ENCODE results near the gene PSMD13. TPM values are rescaled to one million over a fixed set of nuclear protein-coding genes. Genes with fewer than 3 reads are reported as not detected.

The PSMD13 gene
- total RNA-seq, 1 donor from 2014 or later: 268 TPM

GRCh38 chr11:203945-204586 lies 32.7 kb upstream of the PSMD13 start:
- no peak for DNase-seq (ENCODE audit: low read depth, low spot score)

GRCh38 chr11:204587-205109 lies 32.1 kb upstream of the PSMD13 start:
- no peak for DNase-seq (ENCODE audit: low read depth, low spot score)

GRCh38 chr11:205221-206001 lies 31.4 kb upstream of the PSMD13 start:
- no peak for DNase-seq (ENCODE audit: low read depth, low spot score)

- no peak for DNase-seq (ENCODE audit: low read depth, low spot score)
Measured at GRCh38 chr11:206002-206384, 30.8 kb upstream of the PSMD13 start.

GRCh38 chr11:206526-207207 lies 30.1 kb upstream of the PSMD13 start:
- no peak for DNase-seq (ENCODE audit: low read depth, low spot score)

GRCh38 chr11:207208-207862 lies 29.4 kb upstream of the PSMD13 start, which contains the start of the genes BET1L and RIC8A:
TSS of gene BET1L (minus strand) at chr11:207399. CDS start at chr11:207321, 78 bp downstream.
TSS of gene RIC8A (plus strand) at chr11:207708. CDS start at chr11:208855, 1,147 bp downstream.
- DNase-seq (ENCODE audit: low read depth, low spot score): peak; percentile 89

GRCh38 chr11:207863-208180 lies 29.0 kb upstream of the PSMD13 start:
- DNase-seq (ENCODE audit: low read depth, low spot score): peak; percentile 45

- no peak for DNase-seq (ENCODE audit: low read depth, low spot score)
Measured at GRCh38 chr11:208181-208916, 28.4 kb upstream of the PSMD13 start.

- no peak for DNase-seq (ENCODE audit: low read depth, low spot score)
Measured at GRCh38 chr11:208917-209260, 27.9 kb upstream of the PSMD13 start.

GRCh38 chr11:209275-210121 lies 27.3 kb upstream of the PSMD13 start:
- no peak for DNase-seq (ENCODE audit: low read depth, low spot score)

GRCh38 chr11:210122-210802 lies 26.5 kb upstream of the PSMD13 start:
- DNase-seq (ENCODE audit: low read depth, low spot score): no peak

GRCh38 chr11:210803-211180 lies 26.0 kb upstream of the PSMD13 start:
- no peak for DNase-seq (ENCODE audit: low read depth, low spot score)

- no peak for DNase-seq (ENCODE audit: low read depth, low spot score)
Measured at GRCh38 chr11:211295-211694, 25.5 kb upstream of the PSMD13 start.

- no peak for DNase-seq (ENCODE audit: low read depth, low spot score)
Measured at GRCh38 chr11:211741-212140, 25.0 kb upstream of the PSMD13 start.

- DNase-seq (ENCODE audit: low read depth, low spot score): no peak
Measured at GRCh38 chr11:212150-213100, 24.4 kb upstream of the PSMD13 start.

- no peak for DNase-seq (ENCODE audit: low read depth, low spot score)
Measured at GRCh38 chr11:213111-213510, 23.7 kb upstream of the PSMD13 start.

- DNase-seq (ENCODE audit: low read depth, low spot score): no peak
Measured at GRCh38 chr11:214083-214482, 22.7 kb upstream of the PSMD13 start.

- DNase-seq (ENCODE audit: low read depth, low spot score): no peak
Measured at GRCh38 chr11:215581-216037, 21.2 kb upstream of the PSMD13 start.
